COLO668 (cell line): ENCODE results near the gene OST4.
"Not testable (repeated sequence)": the region's sequence is repeated elsewhere in the genome, so short reads cannot be mapped to it uniquely, and the experiment has no call there.

Experiments used
- DNase-seq: peaks from one replicate; lab custom pipeline; 2025; ENCODE audit not compliant: unreplicated experiment; lab: John Stamatoyannopoulos, UW

Gene OST4

DNA sequence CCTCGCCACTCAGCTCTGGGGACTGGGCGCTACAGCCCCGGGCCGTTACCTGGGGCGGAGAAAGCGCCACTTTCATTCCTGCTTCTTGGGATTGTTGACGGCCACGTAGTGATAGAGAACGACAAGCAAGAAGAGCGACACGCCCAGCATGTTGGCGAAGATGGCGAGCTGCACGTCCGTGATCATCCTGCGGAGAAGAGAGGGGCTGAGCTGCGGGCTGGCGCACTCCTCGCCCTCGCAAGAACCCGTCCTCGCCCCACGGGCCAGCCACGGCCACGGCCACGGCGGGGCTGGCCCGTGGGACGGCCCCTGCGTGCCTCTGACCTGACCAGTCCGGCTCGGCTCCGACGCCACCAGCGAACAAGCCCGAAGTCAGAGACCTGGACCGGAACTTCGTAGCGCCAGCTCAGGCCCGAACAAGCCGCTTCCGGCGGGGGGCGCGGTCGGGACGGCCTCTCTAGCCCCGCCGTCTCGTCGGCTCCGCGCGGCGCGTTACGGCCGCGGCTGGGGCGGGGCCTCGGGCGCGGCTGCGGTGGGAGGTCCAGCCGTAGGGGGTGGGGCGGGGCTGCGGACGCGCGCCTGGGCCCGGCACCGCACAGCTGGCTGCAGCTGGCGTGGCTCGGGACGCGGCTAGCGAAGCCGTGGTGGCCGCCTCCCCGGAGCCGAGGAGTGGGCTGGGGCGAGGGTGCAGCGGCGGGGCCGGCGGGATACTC lies at the start of gene OST4:
Gene OST4 (minus strand): TSS at position 378 of the 713 bp plus-strand sequence.
- DNase-seq, result peak; percentile 96

- DNase-seq, result not testable (repeated sequence)
These were observed 47.8 kb upstream of the OST4 start for GRCh38 chr2:27119330-27119670.

DNA sequence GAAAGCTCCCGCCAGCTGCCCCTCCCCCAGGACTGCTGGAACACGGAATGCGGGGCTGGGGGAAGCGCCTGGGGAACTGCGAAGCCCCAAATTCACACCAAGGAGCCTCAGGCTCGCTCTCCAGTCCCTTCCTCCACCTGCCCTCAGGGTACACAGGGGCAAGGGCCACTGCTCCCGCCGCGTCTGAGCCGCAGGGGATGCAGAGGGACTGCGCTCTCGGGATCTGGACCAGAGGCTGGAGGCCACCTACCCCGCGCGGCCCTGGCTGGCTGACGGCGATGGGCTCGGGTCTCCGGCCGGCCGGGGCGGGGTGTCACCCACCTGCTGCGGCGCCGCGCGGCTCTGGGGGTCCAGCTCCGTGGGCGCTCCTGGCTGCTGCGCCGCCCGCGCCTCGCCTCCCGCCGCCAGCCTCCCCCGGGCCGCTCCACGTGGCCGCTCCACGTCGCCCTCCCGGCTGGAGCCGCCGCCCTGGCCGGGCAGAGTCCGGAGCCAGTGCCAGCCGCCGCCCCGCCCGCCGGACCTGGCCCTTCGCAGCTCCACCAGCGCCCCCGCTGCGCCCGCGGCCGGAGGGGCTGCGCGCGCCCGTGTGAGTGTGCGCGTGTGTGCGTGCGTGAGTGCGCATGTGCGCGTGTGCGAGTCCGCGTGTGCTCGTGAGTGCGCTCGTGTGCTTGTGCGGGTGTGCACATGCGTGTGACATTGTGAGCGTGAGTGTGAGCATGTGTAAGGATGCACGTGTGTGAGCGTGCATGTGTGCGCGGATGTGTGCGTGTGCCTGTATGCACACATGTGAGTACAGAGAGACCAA lies 47.3 kb upstream of the OST4 start, which contains the start of gene CGREF1:
Gene CGREF1 (minus strand): TSS at position 604 of the 805 bp plus-strand sequence. CDS start 14,762 bp downstream, outside the sequence.
- peak; percentile 40 for DNase-seq

GRCh38 chr2:27117995-27118524 lies 46.6 kb upstream of the OST4 start:
- no peak for DNase-seq

- DNase-seq, result no peak
These were observed 44.1 kb upstream of the OST4 start for GRCh38 chr2:27115519-27115918.

- not testable (repeated sequence) for DNase-seq
These were observed 40.1 kb upstream of the OST4 start for GRCh38 chr2:27111392-27112078.

DNA sequence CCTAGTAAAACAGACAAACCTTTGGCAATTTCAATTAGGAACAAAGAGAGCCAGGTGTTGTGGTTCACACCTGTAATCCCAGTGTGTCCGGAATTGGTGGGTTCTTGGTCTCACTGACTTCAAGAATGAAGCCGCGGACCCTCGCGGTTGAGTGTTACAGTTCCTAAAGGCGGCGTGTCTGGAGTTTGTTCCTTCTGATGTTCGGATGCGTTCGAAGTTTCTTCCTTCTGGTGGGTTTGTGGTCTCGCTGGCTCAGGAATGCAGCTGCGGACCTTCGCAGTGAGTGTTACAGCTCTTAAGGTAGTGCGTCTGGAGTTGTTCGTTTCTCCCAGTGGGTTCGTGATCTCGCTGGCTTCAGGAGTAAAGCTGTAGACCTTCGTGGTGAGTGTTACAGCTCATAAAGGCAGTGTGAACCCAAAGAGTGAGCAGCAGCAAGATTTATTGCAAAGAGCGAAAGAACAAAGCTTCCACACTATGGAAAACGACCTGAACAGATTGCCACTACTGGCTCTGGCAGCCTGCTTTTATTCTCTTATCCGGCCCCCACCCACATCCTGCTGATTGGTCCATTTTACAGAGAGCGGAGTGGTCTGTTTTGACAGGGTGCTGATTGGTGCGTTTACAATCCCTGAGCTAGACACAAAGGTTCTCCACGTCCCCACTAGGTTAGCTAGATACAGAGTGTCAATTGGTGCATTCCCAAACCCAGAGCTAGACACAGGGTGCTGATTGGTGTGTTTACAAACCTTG lies 39.3 kb upstream of the OST4 start:
- not testable (repeated sequence) for DNase-seq

DNA sequence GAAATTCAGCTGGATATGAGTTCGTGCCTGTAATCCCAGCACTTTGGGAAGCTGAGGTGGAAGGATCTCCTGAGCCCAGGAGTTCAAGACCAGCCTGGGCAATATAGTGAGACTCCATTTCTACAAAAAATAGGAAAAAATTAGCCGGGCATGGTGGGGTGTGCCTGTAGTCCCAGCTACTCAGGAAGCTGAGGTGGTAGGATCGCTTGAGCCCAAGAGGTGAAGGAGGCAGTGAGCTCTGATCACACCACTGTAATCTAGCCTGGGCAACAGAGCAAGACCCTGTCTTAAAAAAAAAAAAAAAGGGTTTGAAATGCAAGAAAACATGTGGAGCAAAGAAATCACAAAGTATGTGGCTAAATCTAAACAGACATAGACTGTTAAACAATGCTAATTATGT lies 37.6 kb upstream of the OST4 start:
- DNase-seq, result no peak

DNA sequence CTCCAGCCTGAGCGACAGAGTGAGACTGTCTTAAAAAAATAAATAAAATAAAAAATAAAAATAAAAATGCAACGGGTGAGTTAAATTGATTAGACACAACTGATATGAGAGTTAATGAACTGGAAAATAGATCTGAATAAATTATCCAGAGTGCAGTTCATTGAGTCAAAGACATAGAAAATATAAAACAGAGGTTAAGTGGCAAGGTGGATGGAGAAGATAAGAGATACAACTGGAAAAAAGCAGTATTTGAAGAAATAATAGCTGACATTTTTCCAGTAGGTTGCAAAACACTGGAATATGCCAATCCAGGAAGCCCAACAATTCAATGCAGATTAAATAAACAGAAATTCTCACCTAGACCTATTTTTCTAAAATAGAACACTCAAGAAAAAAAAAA lies 36.8 kb upstream of the OST4 start:
- no peak for DNase-seq

DNA sequence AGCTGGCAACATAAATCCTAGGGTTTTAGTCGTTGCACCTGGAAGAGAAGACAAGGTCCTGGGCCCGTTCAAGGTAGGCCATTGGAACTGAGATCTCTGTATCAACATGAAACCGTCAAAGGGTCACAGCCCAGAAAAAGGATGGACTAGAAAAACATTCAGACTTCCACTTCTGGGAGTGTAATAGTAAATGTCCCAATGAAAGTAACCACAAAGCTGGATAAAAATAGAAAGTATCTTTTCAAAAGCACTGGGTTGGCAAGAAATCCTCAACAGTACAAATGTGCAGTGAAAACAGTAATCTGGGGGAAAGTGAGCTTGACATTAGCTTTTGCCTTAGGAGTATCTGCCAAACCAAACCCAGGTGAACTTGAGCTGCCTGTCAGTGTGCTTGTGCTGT lies 34.5 kb upstream of the OST4 start:
- DNase-seq, result no peak

DNA sequence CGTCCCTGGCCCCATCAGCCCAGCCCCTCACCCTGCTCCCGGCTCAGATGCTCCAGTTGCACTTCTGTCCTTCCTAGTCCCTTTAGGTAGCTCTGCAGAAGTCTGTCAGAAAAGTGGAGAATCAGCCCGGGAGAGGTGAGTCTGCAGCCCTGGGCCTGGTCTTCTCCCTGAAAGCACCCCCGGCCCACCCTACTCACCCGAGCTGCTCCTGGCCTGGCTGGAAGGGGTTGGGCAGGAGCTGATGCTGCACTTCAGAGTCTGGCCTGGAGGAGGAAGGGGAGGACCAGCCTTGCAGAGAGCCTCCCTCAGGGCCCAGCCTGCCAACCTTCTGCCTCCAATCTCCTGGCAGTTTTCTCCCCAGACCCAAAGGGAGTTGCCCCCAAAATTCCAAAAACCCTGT lies 30.9 kb upstream of the OST4 start:
- no peak for DNase-seq

DNA sequence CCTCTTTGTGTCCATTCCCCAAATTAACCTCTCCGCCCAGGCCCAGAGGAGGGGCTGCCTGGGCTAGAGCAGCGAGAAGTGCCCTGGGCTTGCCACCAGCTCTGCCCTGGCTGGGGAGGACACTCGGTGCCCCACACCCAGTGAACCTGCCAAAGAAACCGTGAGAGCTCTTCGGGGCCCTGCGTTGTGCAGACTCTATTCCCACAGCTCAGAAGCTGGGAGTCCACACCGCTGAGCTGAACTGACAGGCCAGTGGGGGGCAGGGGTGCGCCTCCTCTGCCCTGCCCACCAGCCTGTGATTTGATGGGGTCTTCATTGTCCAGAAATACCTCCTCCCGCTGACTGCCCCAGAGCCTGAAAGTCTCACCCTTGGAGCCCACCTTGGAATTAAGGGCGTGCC lies 28.6 kb upstream of the OST4 start:
- no peak for DNase-seq

GRCh38 chr2:27099334-27099955 lies 28.0 kb upstream of the OST4 start:
- DNase-seq, result no peak

DNA sequence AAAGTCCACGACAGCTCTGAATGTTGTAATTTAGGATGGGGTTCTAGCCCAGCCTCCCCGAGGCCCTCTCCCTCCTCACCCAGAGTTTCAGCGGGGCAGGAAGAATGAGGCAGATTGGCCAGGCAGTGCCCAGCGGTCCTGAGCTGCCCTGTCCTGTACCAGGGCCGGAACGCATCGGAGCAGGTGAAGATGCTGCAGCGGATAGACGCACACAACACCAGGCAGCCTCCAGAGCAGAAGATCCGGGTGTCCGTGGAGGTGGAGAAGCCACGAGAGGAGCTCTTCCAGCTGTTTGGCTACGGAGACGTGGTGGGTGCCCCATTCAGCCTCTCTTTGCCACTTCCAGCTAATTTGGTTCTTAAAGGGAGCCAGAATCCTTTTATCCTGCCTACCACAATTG lies 25.9 kb upstream of the OST4 start:
- DNase-seq, result no peak

GRCh38 chr2:27096748-27097297 lies 25.4 kb upstream of the OST4 start:
- DNase-seq, result no peak

GRCh38 chr2:27095745-27096651 lies 24.5 kb upstream of the OST4 start:
- peak; percentile 23 for DNase-seq

DNA sequence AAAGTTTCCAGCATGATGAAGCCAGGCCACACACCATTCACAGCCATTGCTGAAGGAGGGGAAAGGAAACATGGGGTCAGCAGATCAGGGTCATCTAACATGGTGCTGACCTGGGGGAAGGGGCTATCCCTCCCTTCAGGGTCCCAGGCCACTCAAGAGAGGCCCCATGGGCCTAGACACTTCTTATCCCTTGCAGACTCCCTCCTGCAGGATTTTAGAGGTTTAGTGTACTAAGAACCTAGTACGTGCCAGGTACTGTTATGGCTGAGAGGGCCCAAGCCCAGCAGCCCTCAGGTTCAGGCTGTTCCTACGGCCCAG lies 23.9 kb upstream of the OST4 start:
- no peak for DNase-seq

DNA sequence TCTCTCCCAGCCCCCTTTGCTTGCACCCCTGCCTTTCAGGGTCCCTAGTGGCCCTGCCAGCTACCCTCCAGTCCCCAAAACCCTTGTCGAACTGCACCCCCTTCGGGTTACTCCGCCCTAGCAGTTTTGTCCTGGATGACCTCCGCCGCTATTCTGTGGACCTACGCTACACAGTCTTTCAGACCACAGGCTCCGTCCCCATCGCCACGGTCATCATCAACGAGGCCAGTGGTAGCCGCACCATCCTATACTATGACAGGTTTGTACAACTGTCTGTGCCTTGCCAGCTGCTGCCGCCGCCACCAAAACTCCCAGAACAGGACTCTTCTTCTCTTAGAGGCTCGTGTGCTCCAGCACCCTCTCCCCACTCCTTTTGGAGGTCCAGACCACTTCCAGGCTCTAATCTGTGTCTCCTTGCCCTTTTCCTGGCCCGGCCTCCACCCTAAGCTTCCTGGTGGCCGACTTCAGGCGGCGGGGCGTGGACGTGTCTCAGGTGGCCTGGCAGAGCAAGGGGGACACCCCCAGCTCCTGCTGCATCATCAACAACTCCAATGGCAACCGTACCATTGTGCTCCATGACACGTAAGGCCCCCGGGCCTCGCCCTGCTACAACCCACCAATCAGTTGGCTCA lies 23.0 kb upstream of the OST4 start:
- DNase-seq, result no peak
